HG02870 (cell line): ENCODE results near the gene PTH1R.
"Not testable (repeated sequence)": the region's sequence is repeated elsewhere in the genome, so short reads cannot be mapped to it uniquely, and the experiment has no call there.

Source experiments
- ATAC-seq: cut with Tn5 transposase; IDR thresholded peaks from one replicate; pipeline ENCODE4 v1.9.1; 2021; ENCODE audit warnings: mild to moderate bottlenecking, moderate library complexity; ENCODE audit not compliant: unreplicated experiment

Gene PTH1R

DNA sequence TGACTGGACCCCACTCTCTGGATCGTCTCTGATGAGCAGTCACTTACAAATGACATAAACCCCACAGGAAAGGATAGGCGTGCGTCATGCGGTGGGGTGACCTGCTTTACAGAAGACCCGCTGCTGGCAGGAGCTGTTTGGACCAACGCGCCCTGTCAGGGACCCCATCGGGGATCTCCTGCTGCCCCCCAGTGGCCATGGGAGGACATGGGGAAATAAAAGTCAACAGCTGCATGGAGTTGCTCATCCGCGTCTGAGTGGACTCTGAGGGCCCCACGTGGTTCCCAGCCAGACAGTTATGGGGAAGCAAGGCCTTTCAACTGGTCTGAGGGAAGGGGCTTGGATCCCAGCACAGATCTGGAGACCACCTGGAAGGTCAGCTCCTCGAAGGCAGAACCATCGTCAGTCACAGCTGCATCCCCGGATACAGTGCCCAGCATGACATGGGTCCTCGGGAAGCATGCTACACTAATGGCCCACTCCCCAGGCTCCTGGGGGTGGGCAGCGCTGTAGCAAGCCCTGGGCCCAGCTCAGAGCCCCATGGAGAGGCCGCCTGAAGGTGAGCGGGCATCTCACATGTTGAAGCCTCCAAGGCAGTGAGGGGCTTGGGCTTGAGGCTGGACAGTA, 32.1 kb downstream of the PTH1R start:
- ATAC-seq, result no peak

DNA sequence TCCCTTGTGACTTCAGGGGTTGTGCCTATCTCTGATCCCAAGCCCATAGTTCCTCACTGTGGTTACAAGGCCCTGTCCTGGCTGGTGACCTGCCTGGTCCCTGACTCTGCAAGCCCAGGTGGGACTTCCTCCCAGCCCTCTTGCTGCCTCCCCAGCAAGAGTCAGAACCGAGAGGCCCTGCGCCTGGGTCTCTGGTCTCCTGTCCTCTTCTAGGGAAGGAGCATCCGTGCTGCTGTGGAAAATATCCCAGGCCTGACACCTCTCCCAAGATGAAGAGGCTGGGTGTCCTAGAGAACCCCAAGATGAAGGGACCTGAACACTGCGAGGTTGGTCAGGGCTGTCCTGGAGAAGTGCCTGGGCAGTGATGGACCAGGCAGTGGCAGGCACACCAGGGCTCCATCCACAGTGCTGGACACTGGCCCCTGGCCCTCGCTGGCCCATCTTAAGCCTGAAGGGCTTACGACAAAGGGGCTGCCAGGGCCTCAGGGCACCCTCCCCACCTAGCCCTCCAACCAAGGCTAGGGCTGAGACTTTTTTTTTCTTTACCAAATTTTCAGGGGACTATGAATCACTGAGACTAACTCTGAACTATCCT, 32.7 kb downstream of the PTH1R start:
- ATAC-seq, result no peak

GRCh38 chr3:46910914-46911313, 33.4 kb downstream of the PTH1R start:
- not testable (repeated sequence) for ATAC-seq

DNA sequence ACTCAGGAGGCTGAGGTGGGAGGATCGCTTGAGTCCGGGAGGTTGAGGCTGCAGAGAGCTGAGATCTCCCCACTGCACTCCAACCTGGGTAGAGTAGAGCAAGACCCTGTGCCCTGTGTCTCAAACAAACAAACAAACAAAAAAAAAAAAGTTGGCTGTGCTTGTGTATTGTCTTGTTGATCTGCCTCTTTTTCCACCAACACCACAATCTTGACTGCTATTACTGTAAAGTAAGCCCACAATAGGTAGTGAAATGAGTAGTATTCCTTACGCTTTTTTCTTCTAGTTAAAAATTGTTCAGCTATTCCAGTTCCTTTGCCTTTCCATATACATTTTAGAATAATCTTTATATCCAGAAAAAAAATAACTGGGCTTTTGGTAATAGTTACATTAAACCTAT, 35.5 kb downstream of the PTH1R start:
- no peak for ATAC-seq

GRCh38 chr3:46913644-46914043, 36.1 kb downstream of the PTH1R start:
- no peak for ATAC-seq

DNA sequence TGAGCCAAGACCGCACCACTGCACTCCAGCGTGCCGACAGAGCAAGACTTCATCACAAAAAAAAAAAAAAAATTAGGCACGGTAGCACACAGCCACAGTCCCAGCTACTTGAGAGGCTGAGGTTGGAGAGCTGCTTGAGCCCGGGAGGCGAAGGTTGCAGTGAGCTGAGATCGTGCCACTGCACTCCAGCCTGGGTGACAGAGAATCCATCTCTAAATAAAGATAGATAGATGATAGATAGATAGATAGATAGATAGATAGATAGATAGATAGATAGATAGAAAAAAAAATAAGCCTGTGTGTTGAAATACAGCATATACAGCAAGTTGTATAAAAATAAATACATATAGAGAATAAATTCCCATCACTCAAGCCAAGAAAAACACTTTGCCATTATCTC, 37.3 kb downstream of the PTH1R start:
- no peak for ATAC-seq

- ATAC-seq, result no peak
Measured at GRCh38 chr3:46915297-46915822, 37.8 kb downstream of the PTH1R start.

GRCh38 chr3:46916278-46916677, 38.8 kb downstream of the PTH1R start:
- no peak for ATAC-seq

DNA sequence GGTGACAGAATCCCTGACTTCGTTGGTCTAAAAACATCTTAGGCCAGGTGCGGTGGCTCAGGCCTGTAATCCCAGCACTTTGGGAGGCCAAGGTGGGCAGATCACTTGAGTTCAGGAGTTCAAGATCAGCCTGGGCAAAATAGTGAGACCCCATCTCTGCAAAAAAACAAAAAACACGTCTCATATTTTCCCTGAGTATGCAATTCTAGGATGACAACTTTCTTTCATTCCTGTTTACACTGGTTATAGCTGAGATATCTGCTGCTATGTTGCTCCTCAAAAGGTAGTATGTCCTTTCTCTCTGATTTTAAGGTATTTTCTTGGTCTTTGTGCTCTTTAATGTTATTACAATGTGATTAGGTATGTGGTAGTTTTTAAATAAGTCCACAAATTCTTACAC, 39.3 kb downstream of the PTH1R start:
- ATAC-seq, result no peak

GRCh38 chr3:46917257-46917656, 39.7 kb downstream of the PTH1R start:
- no peak for ATAC-seq

DNA sequence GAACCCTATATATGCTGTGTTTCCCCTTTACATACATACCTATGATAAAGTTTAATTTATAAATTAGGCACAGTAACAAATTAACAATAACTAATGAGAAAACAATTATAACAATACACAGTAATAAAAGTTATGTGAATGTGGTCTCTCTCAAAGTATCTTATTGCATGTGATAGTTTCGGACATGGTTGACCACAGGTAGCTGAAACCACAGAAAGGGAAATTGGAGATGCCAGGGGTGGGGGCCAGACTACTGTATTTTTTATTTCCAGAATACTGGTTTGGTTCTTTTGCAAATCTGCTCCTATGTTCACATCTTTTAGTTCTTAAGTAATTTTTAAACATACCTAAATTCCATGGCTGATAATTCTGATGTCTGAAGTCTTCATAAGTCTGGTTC, 40.7 kb downstream of the PTH1R start:
- no peak for ATAC-seq

DNA sequence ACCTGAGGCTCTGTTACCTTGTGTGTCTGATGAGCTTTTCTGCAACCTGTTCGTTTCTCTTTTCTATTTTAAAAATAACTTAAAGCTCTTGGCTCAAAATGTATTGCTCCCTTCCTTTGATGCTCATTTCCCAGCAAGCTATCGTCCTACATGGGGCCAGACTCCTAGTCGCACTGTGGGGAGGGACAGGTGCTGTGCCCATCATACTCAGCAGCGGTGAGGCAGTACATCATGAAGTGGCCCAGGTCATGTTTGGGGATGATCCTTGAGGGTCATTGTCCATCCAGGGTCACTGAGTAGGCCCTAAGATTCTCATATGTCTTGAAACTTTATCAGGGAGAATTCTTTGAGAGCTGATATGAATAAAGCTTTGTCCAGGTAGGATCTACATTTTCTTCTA, 41.1 kb downstream of the PTH1R start:
- ATAC-seq, result no peak

- ATAC-seq, result no peak
Measured at GRCh38 chr3:46921041-46921440, 43.5 kb downstream of the PTH1R start.

DNA sequence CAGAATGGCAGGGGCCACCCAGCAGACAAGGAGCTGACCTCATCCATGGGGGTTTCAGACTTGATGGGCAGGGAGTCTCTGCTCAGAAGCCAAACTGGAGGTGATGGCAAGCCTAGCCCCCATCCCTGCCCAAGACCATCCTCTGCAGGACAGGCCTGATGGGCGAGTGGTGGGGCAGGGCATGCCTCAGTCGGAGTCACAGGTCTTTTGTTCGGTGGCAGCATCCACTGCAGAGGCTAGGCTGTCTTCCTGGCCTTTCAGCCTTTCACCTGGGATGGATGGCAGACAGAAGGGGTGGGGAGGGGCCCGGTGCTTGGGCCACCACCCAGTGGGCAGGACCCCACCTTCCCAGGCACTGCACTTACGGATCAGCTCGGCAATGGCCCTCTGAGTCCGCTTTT, 44.4 kb downstream of the PTH1R start:
- no peak for ATAC-seq

DNA sequence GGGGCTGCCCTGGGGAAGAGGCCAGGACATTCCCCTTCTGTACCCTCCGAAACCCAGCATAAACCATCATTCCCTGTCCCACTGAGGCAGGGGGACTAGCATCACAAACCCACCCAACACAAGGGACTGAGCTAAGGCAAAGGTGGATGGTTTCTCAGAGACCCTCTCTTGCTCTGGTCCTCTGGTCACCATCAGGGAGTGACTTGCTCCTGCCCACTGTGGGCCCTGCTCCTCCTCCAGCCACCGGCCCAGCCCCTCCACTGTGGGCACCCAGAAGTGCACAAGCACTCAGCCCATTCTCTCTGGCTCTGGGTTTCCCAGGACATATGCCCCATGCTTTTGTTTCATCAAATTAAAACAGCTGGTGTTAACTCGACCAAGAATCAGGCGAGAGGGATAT, 44.9 kb downstream of the PTH1R start:
- ATAC-seq, result no peak

DNA sequence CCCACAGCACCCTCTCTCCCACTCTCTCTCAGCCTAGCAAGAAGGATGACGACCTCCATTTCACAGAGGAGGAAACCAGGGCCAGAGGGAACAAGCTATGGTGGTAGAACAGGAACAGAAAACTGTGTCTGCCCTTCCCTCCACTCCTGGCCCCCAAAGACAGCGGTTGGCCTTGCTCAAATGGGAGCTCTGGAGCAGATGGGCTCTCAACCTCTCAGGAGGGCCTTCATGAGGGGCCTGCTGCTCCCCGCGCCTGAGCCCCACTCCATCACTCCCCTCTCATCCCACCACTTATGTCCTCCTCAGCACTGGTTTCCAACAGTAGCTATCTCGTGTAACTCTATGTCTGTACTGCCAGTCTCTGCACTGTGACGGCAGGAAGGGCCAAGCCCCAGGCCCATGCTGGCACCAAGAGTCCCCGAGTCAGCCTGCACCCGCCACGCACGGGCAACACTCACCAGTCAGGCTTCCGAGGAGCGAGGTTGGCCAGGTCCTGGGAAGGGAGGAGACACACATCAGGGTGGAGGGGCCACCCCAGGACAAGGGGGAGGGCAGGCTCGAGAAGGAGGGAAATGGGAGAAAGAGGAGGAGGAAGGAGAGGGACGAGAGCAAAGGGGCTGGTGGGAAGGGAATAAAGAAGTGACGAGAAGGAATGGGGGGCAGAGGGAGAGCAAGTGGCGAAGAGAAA, 45.5 kb downstream of the PTH1R start:
- ATAC-seq, result no peak

GRCh38 chr3:46923559-46924350, 46.2 kb downstream of the PTH1R start:
- ATAC-seq, result no peak

GRCh38 chr3:46924921-46925584, 47.5 kb downstream of the PTH1R start:
- ATAC-seq, result no peak

- ATAC-seq, result no peak
Measured at GRCh38 chr3:46925585-46925934, 48.0 kb downstream of the PTH1R start.

GRCh38 chr3:46926039-46926438, 48.5 kb downstream of the PTH1R start:
- ATAC-seq, result no peak

- no peak for ATAC-seq
Measured at GRCh38 chr3:46926447-46926846, 48.9 kb downstream of the PTH1R start.
